Activated CD4-positive, alpha-beta T cell treated with anti-CD3 and anti-CD28 coated beads for 36 hours (primary cell): ENCODE data around the gene CD300H. TPM values are rescaled to one million over a fixed set of nuclear protein-coding genes. Genes with fewer than 3 reads are reported as not detected.
A peak's percentile ranks its signal among the peaks of the same experiment; 100 is the strongest.
"Not testable (repeated sequence)": the region's sequence is repeated elsewhere in the genome, so short reads cannot be mapped to it uniquely, and the experiment has no call there.

Source experiments
- ATAC-seq: fragments of 200-7000 bp; cut with Tn5 transposase; one replicate; pipeline ENCODE4 v1.10.0; 2021; ENCODE audit warnings: mild to moderate bottlenecking, moderate library complexity
- CTCF ChIA-PET: fragments of 350-600 bp; sonication (Branson Sonifier 250); formaldehyde crosslinking; loops from one replicate; lab custom pipeline; 2021; ENCODE audit warnings: antibody characterized with exemption; lab: Charles Lee
- POLR2A ChIA-PET: fragments of 350-600 bp; sonication (Branson Sonifier 250); formaldehyde crosslinking; loops from one replicate; lab custom pipeline; 2021; ENCODE audit warnings: antibody characterized with exemption, inconsistent platforms; lab: Charles Lee
- DNase-seq: peaks from one replicate; pipeline ENCODE4 v3.0.0-alpha.2; 2020
- H3K27ac Mint-ChIP-seq: one replicate; pipeline ENCODE4 v1.8.0; 2021; ENCODE audit warnings: mixed read lengths
- H3K27me3 Mint-ChIP-seq: one replicate; pipeline ENCODE4 v1.8.0; 2021; ENCODE audit warnings: mixed read lengths
- H3K36me3 Mint-ChIP-seq: one replicate; pipeline ENCODE4 v1.8.0; 2021; ENCODE audit warnings: low read depth, mixed read lengths
- H3K4me1 Mint-ChIP-seq: one replicate; pipeline ENCODE4 v1.8.0; 2021; ENCODE audit warnings: mixed read lengths
- H3K4me3 Mint-ChIP-seq: one replicate; pipeline ENCODE4 v1.8.0; 2021; ENCODE audit warnings: mild to moderate bottlenecking, moderate library complexity, mixed read lengths
- H3K9me3 Mint-ChIP-seq: one replicate; pipeline ENCODE4 v1.8.0; 2021; ENCODE audit warnings: low read depth, mixed read lengths
- intact Hi-C, 2 experiments: fragments of 100-400 bp; cut with DNase I in 1 of 2; cut with micrococcal nuclease in 1 of 2; formaldehyde crosslinking; loops; one replicate each; pipeline versions ENCODE4 v1.14.2 to v1.15.1; 2022 to 2024; cut with DNase I, micrococcal nuclease
- total RNA-seq, 2 experiments: library from RNA; stranded (reverse); gene quantifications; one replicate each; pipeline ENCODE4 v1.2.3, GENCODE V29; 2021

The CD300H gene
- total RNA-seq, 2 experiments from 2014 or later = not detected

GRCh38 chr17:74585711-74586110 is 18.4 kb upstream of the CD300H start:
- Mint-ChIP-seq H3K4me3 (no peak overlapping the region), H3K27ac (no peak overlapping the region), H3K36me3 (no peaks in the 10 kb centered on the region), H3K9me3 (peaks cover 5% of the 10 kb centered on the region), H3K27me3 (no peaks in the 10 kb centered on the region), H3K4me1 (no peaks in the 10 kb centered on the region)
- ATAC-seq = no peak
- CTCF ChIA-PET = no interaction called here
- POLR2A ChIA-PET = no interaction called here
- no peak for DNase-seq
- intact Hi-C loops = no loop called here

- POLR2A ChIA-PET = no interaction called here
- Mint-ChIP-seq H3K4me3 (no peak overlapping the region), H3K4me1 (peaks cover 10% of the 10 kb centered on the region), H3K27me3 (no peaks in the 10 kb centered on the region), H3K9me3 (peaks cover 5% of the 10 kb centered on the region), H3K36me3 (no peaks in the 10 kb centered on the region), H3K27ac (no peak overlapping the region)
- DNase-seq (no peak), ATAC-seq (no peak)
- CTCF ChIA-PET = interaction anchor here (0.6 to 1.3 kb wide), 2 partner anchors 19 to 72 kb away, joined by 3 read pairs; no protein-coding TSS in a partner anchor
- intact Hi-C loops = no loop called here
Observed at GRCh38 chr17:74584292-74585060, 17.2 kb upstream of the CD300H start.

- ATAC-seq (no peak), DNase-seq (no peak)
- Mint-ChIP-seq H3K4me3 (no peak overlapping the region), H3K36me3 (peaks cover 2% of the 10 kb centered on the region), H3K27me3 (no peaks in the 10 kb centered on the region), H3K9me3 (peaks cover 5% of the 10 kb centered on the region), H3K27ac (no peak overlapping the region), H3K4me1 (peaks cover 15% of the 10 kb centered on the region)
- ChIA-PET CTCF (no interaction called here), POLR2A (no interaction called here)
- intact Hi-C loops = no loop called here
Observed at GRCh38 chr17:74582633-74583032, 15.3 kb upstream of the CD300H start.

GRCh38 chr17:74579900-74580299 is 12.6 kb upstream of the CD300H start:
- Mint-ChIP-seq H3K36me3 (peaks cover 2% of the 10 kb centered on the region), H3K27ac (no peak overlapping the region), H3K27me3 (peaks cover 3% of the 10 kb centered on the region), H3K9me3 (peaks cover 5% of the 10 kb centered on the region), H3K4me1 (peaks cover 15% of the 10 kb centered on the region), H3K4me3 (no peak overlapping the region)
- CTCF ChIA-PET = interaction anchor here (1.5 to 1.7 kb wide), 2 partner anchors 12 to 14 kb away, joined by 3 to 8 read pairs; partner anchors contain the start of gene CD300LD
- DNase-seq (no peak), ATAC-seq (peak; percentile 30)
- POLR2A ChIA-PET = no interaction called here
- intact Hi-C loops = no loop called here

GRCh38 chr17:74578979-74579378 is 11.7 kb upstream of the CD300H start:
- no peak for ATAC-seq
- no peak for DNase-seq
- H3K36me3 Mint-ChIP-seq = peaks cover 2% of the 10 kb centered on the region
- intact Hi-C loops = no loop called here
- ChIA-PET POLR2A (no interaction called here), CTCF (interaction anchor here (1.5 to 1.7 kb wide), 2 partner anchors 13 kb away, joined by 3 to 8 read pairs; partner anchors contain the start of gene CD300LD)
- H3K27ac Mint-ChIP-seq = no peak overlapping the region
- no peaks in the 10 kb centered on the region for H3K9me3 Mint-ChIP-seq
- H3K4me3 Mint-ChIP-seq = no peak overlapping the region
- peaks cover 3% of the 10 kb centered on the region for H3K27me3 Mint-ChIP-seq
- H3K4me1 Mint-ChIP-seq = peaks cover 15% of the 10 kb centered on the region

GRCh38 chr17:74574489-74575142 is 7.3 kb upstream of the CD300H start:
- Mint-ChIP-seq H3K4me3 (no peak overlapping the region), H3K36me3 (peaks cover 2% of the 10 kb centered on the region), H3K27ac (no peak overlapping the region), H3K9me3 (no peaks in the 10 kb centered on the region), H3K27me3 (peaks cover 3% of the 10 kb centered on the region), H3K4me1 (peaks cover 15% of the 10 kb centered on the region)
- DNase-seq (no peak), ATAC-seq (no peak)
- ChIA-PET POLR2A (no interaction called here), CTCF (interaction anchor here (0.7 to 1.2 kb wide), 4 partner anchors 8 to 63 kb away, joined by 3 to 4 read pairs (median 3); partner anchors contain the start of gene CD300LD)
- intact Hi-C loops = no loop called here

GRCh38 chr17:74573635-74574034 is 6.3 kb upstream of the CD300H start:
- H3K9me3 Mint-ChIP-seq, DNase-seq, POLR2A ChIA-PET, H3K27me3 Mint-ChIP-seq, H3K36me3 Mint-ChIP-seq, ATAC-seq, intact Hi-C loops, H3K4me3 Mint-ChIP-seq, H3K27ac Mint-ChIP-seq: not testable (repeated sequence)
- peaks cover 20% of the 10 kb centered on the region for H3K4me1 Mint-ChIP-seq
- CTCF ChIA-PET = interaction anchor here (1.1 to 1.2 kb wide), 2 partner anchors 29 to 62 kb away, joined by 3 to 4 read pairs; no protein-coding TSS in a partner anchor

GRCh38 chr17:74573169-74573568 is 5.9 kb upstream of the CD300H start:
- no peak overlapping the region for H3K4me3 Mint-ChIP-seq
- DNase-seq (no peak), ATAC-seq (no peak)
- peaks cover 10% of the 10 kb centered on the region for H3K27me3 Mint-ChIP-seq
- H3K36me3 Mint-ChIP-seq = peaks cover 2% of the 10 kb centered on the region
- intact Hi-C loops = no loop called here
- POLR2A ChIA-PET = no interaction called here
- no peak overlapping the region for H3K27ac Mint-ChIP-seq
- CTCF ChIA-PET = interaction anchor here (0.5 to 0.8 kb wide), 2 partner anchors 16 to 17 kb away, joined by 3 to 4 read pairs; no protein-coding TSS in a partner anchor
- peaks cover 24% of the 10 kb centered on the region for H3K4me1 Mint-ChIP-seq
- no peaks in the 10 kb centered on the region for H3K9me3 Mint-ChIP-seq

- peaks cover 25% of the 10 kb centered on the region for H3K4me1 Mint-ChIP-seq
- H3K27ac Mint-ChIP-seq = no peak overlapping the region
- H3K4me3 Mint-ChIP-seq = no peak overlapping the region
- no peaks in the 10 kb centered on the region for H3K9me3 Mint-ChIP-seq
- no peaks in the 10 kb centered on the region for H3K36me3 Mint-ChIP-seq
- intact Hi-C loops = no loop called here
- DNase-seq (no peak), ATAC-seq (peak; percentile 28)
- H3K27me3 Mint-ChIP-seq = peaks cover 10% of the 10 kb centered on the region
- CTCF ChIA-PET = interaction anchor here (0.6 kb wide), 1 partner anchor 111 kb away, joined by 3 read pairs; no protein-coding TSS in a partner anchor
- POLR2A ChIA-PET = no interaction called here
Observed at GRCh38 chr17:74571621-74572270, 4.4 kb upstream of the CD300H start.

GRCh38 chr17:74569020-74570003 is 2.0 kb upstream of the CD300H start:
- Mint-ChIP-seq H3K27me3 (peaks cover 8% of the 10 kb centered on the region), H3K9me3 (no peaks in the 10 kb centered on the region), H3K4me3 (no peak overlapping the region), H3K4me1 (peaks cover 25% of the 10 kb centered on the region), H3K27ac (no peak overlapping the region), H3K36me3 (no peaks in the 10 kb centered on the region)
- intact Hi-C loops = loop anchor here in 1 of 2 experiments (5.0 kb wide), 1 partner anchor 168 kb away; the partner anchor contains the start of gene RAB37
- ATAC-seq (peak; percentile 79), DNase-seq (peak; percentile 73)
- POLR2A ChIA-PET = interaction anchor here (0.6 kb wide), 1 partner anchor 797 kb away, joined by 4 read pairs; no protein-coding TSS in a partner anchor
- CTCF ChIA-PET = interaction anchor here (0.7 to 1.2 kb wide), 2 partner anchors 30 to 35 kb away, joined by 3 read pairs; no protein-coding TSS in a partner anchor
